Measurements from ENCODE around the gene INTS7.

DNA sequence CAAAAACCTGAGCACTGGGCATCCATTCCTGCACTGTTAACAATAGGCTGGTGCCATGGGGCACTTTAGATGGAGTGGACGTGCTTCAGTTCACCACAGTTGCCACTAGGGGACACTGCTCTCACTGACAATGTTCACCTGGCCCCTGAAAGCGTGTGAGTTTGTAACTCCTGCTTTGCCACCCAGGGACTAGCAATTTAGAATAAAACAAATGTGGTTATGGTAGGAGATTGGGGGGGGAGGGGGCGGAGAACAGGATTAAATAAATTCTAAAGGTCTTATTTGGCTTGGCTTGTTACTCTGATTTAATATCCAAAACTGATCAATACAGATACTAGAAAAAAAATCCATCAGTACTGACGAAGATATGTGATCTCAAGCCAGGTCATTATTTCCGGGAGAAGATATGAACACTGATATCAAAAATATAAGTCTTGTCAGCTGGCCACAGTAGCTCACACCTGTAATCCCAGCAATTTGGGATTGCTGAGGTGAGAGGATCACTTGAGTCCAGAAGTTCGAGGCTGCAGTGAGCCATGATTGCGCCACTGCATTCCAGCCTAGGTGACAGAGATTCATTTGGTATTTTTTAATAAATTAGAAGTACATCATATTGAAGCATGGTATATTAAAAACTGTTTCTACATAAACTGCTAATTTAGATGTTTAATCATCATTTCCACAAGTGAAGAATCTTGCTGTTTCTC, 23.2 kb downstream of the INTS7 start:
- TF ChIP-seq, protein P1, sequence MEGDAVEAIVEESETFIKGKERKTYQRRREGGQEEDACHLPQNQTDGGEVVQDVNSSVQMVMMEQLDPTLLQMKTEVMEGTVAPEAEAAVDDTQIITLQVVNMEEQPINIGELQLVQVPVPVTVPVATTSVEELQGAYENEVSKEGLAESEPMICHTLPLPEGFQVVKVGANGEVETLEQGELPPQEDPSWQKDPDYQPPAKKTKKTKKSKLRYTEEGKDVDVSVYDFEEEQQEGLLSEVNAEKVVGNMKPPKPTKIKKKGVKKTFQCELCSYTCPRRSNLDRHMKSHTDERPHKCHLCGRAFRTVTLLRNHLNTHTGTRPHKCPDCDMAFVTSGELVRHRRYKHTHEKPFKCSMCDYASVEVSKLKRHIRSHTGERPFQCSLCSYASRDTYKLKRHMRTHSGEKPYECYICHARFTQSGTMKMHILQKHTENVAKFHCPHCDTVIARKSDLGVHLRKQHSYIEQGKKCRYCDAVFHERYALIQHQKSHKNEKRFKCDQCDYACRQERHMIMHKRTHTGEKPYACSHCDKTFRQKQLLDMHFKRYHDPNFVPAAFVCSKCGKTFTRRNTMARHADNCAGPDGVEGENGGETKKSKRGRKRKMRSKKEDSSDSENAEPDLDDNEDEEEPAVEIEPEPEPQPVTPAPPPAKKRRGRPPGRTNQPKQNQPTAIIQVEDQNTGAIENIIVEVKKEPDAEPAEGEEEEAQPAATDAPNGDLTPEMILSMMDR (conservative IDR thresholded peaks at IDR 0.05; ENCODE audit: low read depth, low read length), result peak; percentile 96
- TF ChIP-seq EZH2 (IDR thresholded peaks at IDR 0.05; ENCODE audit: borderline replicate concordance, low read depth, low read length, poor library complexity, severe bottlenecking), result no peak

Measured in A673 (cell line).